Parathyroid adenoma (tissue), 2 donors: ENCODE measurements around the gene EPS8L1.

Experiments used
- H2AFZ ChIP-seq: fragments of 300-600 bp; sonication (generic); one replicate; pipeline ENCODE4 v1.7.0; 2017; ENCODE audit warnings: antibody characterized with exemption, mild to moderate bottlenecking
- H3K27ac ChIP-seq: fragments of 300-600 bp; sonication (generic); one replicate; pipeline ENCODE4 v1.7.0; 2017
- H3K27me3 ChIP-seq: fragments of 300-600 bp; sonication (generic); one replicate; pipeline ENCODE4 v1.7.0; 2017; ENCODE audit warnings: low read length; ENCODE audit not compliant: control insufficient read depth, insufficient read depth
- H3K36me3 ChIP-seq: fragments of 300-600 bp; sonication (generic); one replicate; pipeline ENCODE4 v1.7.0; 2017; ENCODE audit warnings: low read length; ENCODE audit not compliant: control insufficient read depth, insufficient read depth
- H3K4me1 ChIP-seq: fragments of 300-600 bp; sonication (generic); one replicate; pipeline ENCODE4 v1.7.0; 2017; ENCODE audit warnings: control low read depth
- H3K4me2 ChIP-seq: fragments of 300-600 bp; sonication (generic); one replicate; pipeline ENCODE4 v1.7.0; 2017; ENCODE audit warnings: low read length
- H3K4me3 ChIP-seq: fragments of 300-600 bp; sonication (generic); one replicate; pipeline ENCODE4 v1.7.0; 2017; ENCODE audit warnings: low read depth, low read length
- H3K79me2 ChIP-seq: fragments of 300-600 bp; sonication (generic); one replicate; pipeline ENCODE4 v1.7.0; 2017; ENCODE audit warnings: control low read depth
- H3K9ac ChIP-seq: fragments of 300-600 bp; sonication (generic); one replicate; pipeline ENCODE4 v1.7.0; 2017; ENCODE audit warnings: mild to moderate bottlenecking
- H3K9me3 ChIP-seq: fragments of 300-600 bp; sonication (generic); one replicate; pipeline ENCODE4 v1.7.0; 2017; ENCODE audit warnings: low read length; ENCODE audit not compliant: control insufficient read depth
- TF ChIP-seq, protein P1 (sequence below): fragments of 300-600 bp; sonication (generic); IDR thresholded peaks from one replicate; pipeline ENCODE4 v1.7.0; 2017; ENCODE audit warnings: antibody characterized with exemption, mild to moderate bottlenecking
- donor health status: primary hyperparathyroidism.

The EPS8L1 gene

GRCh38 chr19:55083004-55083850 lies 7.6 kb downstream of the EPS8L1 start:
- peaks cover 2% of the 10 kb centered on the region for H3K79me2 ChIP-seq
- H2AFZ ChIP-seq: no peak overlapping the region
- no peak overlapping the region for H3K27ac ChIP-seq
- TF ChIP-seq, protein P1, sequence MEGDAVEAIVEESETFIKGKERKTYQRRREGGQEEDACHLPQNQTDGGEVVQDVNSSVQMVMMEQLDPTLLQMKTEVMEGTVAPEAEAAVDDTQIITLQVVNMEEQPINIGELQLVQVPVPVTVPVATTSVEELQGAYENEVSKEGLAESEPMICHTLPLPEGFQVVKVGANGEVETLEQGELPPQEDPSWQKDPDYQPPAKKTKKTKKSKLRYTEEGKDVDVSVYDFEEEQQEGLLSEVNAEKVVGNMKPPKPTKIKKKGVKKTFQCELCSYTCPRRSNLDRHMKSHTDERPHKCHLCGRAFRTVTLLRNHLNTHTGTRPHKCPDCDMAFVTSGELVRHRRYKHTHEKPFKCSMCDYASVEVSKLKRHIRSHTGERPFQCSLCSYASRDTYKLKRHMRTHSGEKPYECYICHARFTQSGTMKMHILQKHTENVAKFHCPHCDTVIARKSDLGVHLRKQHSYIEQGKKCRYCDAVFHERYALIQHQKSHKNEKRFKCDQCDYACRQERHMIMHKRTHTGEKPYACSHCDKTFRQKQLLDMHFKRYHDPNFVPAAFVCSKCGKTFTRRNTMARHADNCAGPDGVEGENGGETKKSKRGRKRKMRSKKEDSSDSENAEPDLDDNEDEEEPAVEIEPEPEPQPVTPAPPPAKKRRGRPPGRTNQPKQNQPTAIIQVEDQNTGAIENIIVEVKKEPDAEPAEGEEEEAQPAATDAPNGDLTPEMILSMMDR: no peak
- H3K9me3 ChIP-seq: no peaks in the 10 kb centered on the region
- no peaks in the 10 kb centered on the region for H3K4me1 ChIP-seq
- H3K4me2 ChIP-seq: no peak overlapping the region
- H3K9ac ChIP-seq: no peak overlapping the region
- H3K27me3 ChIP-seq: no peaks in the 10 kb centered on the region
- H3K36me3 ChIP-seq: no peaks in the 10 kb centered on the region
- H3K4me3 ChIP-seq: no peak overlapping the region

GRCh38 chr19:55084416-55084815 lies 8.7 kb downstream of the EPS8L1 start:
- no peaks in the 10 kb centered on the region for H3K4me1 ChIP-seq
- H3K79me2 ChIP-seq: no peaks in the 10 kb centered on the region
- no peak overlapping the region for H3K27ac ChIP-seq
- no peak overlapping the region for H3K9ac ChIP-seq
- TF ChIP-seq, protein P1: no peak
- no peaks in the 10 kb centered on the region for H3K36me3 ChIP-seq
- H2AFZ ChIP-seq: no peak overlapping the region
- no peak overlapping the region for H3K4me3 ChIP-seq
- no peaks in the 10 kb centered on the region for H3K9me3 ChIP-seq
- no peak overlapping the region for H3K4me2 ChIP-seq
- no peaks in the 10 kb centered on the region for H3K27me3 ChIP-seq

GRCh38 chr19:55085923-55086715 lies 10.4 kb downstream of the EPS8L1 start:
- H3K4me1 ChIP-seq: no peaks in the 10 kb centered on the region

DNA sequence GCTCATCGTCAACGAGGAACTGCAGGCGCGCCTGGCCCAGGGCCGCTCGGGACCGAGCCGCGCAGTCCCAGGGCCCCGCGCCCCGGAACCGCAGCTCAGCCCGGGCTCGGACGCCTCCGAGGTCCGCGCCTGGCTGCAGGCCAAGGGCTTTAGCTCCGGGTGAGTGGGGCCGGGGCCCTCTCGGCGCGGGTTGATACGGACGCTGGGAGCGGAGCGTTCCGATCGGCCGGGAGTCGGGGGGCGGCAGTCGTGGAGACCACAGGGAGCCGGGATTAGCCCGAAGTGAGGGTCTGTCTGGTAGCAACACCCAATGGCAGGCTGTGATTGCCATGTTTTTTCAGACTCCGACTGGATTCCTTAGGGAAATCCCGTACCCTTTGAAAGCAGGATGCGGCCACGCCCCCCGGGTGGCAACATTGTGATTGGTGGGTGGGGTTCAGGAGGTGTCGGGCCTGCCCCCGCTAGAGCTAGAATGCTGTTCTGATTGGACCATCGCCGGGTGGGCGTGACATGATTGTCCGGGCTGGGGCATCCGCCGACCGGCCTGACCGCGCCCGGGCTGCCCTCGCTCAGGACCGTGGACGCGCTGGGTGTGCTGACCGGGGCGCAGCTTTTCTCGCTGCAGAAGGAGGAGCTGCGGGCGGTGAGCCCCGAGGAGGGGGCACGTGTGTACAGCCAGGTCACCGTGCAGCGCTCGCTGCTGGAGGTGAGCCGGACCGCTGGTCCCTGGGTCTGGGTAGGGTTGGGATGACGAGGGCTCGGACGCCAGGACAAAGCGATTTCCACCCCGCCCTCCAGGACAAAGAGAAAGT lies 11.3 kb downstream of the EPS8L1 start:
- no peak overlapping the region for H2AFZ ChIP-seq
- H3K4me3 ChIP-seq: no peak overlapping the region
- H3K9me3 ChIP-seq: no peaks in the 10 kb centered on the region
- no peaks in the 10 kb centered on the region for H3K36me3 ChIP-seq
- no peaks in the 10 kb centered on the region for H3K27me3 ChIP-seq
- no peaks in the 10 kb centered on the region for H3K4me1 ChIP-seq
- TF ChIP-seq, protein P1: no peak
- H3K27ac ChIP-seq: no peak overlapping the region
- H3K9ac ChIP-seq: no peak overlapping the region
- H3K4me2 ChIP-seq: peak overlapping the region; percentile 57
- H3K79me2 ChIP-seq: no peaks in the 10 kb centered on the region

More at GRCh38 chr19:55085923-55086715, 10.4 kb downstream of the EPS8L1 start:
- Histone ChIP-seq H3K36me3 (no peaks in the 10 kb centered on the region), H3K79me2 (no peaks in the 10 kb centered on the region), H3K27me3 (no peaks in the 10 kb centered on the region), H2AFZ (no peak overlapping the region), H3K4me3 (no peak overlapping the region), H3K4me2 (no peak overlapping the region), H3K9me3 (no peaks in the 10 kb centered on the region), H3K27ac (no peak overlapping the region), H3K9ac (no peak overlapping the region)
- TF ChIP-seq, protein P1: no peak
